Stimulated activated CD8-positive, alpha-beta memory T cell treated with anti-CD3 and anti-CD28 coated beads, Interleukin-12 subunit alpha, Interleukin-12 subunit beta, amount 100 ng/mL, for 24 hours (primary cell): ENCODE results near the gene SLC41A1.
A peak's percentile ranks its signal among the peaks of the same experiment; 100 is the strongest.

Experiments used
- DNase-seq: peaks from one replicate; pipeline ENCODE4 v3.0.0-alpha.2; 2020; ENCODE audit errors: extremely low read depth

SLC41A1 gene

DNA sequence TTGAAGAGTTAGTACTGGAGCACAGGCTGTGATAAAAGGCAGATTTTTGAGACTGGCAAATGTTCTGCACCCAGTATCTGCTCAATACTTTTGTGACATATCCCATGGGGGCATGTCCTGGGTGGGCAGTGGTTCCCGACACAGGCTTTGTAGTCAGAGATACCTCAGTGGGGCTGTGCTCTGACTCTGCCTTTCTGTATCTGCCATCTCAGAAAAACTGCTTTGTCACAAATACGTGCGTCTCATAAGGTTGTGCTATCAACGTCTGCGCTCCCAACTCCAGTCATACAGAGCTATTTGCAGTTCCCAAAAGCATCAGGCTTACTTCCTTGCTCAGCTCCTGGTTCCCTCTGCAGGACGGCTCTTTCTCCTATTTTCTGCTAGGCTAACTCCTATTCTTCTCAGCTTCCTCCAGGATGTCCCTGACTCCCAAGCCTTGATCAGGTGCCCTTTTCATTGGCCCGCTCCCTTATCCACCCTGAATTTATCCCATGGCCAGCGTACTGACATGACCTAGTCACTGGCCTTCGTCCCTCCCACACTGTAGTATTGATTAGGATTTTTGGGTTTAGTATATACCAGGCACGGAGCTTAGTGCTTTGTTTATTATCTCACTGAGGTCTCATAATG is 25.6 kb downstream of the SLC41A1 start:
- no peak for DNase-seq

- DNase-seq: no peak
Observed at GRCh38 chr1:205786601-205787000, 26.4 kb downstream of the SLC41A1 start.

GRCh38 chr1:205785446-205785845 is 27.6 kb downstream of the SLC41A1 start:
- DNase-seq: no peak

GRCh38 chr1:205783904-205784303 is 29.1 kb downstream of the SLC41A1 start:
- DNase-seq: no peak

- DNase-seq: no peak
Observed at GRCh38 chr1:205783433-205783795, 29.6 kb downstream of the SLC41A1 start.

- no peak for DNase-seq
Observed at GRCh38 chr1:205782627-205783432, 30.2 kb downstream of the SLC41A1 start.

GRCh38 chr1:205780335-205780734 is 32.7 kb downstream of the SLC41A1 start:
- no peak for DNase-seq

DNA sequence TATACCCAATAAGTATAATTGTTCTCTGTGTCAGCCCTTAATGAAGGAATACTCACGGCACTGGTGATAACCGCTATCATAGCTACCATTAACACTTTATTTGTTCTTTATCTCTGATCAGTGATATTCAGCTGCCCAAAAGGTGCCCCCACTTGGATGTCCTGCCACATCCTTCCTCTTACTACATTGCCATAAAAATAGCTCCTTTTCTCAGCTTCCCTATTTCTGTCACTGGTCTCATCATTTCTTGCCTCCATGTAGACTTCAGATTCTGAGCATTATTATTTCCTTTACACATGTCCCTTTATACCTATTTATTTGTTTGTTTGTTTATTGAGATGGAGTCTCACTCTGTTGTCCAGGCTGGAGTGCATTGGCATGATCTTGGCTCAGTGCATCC is 35.0 kb downstream of the SLC41A1 start:
- DNase-seq: no peak

DNA sequence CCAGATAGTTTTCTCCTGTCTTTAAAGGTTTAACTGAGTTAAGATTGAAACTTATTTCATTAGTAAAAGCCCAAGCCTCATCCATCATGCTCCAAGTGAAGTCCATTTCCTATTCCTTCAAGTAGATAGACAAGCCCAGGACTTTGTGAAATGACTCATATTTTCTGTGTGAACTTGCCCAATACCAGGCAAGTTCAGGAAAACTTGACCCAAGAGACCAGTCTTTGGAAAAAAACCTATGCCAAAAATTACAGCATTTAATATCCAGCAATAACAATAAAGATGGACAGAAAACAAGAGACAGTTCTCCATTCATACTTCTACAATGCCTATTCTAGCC is 37.3 kb downstream of the SLC41A1 start:
- DNase-seq: no peak

DNA sequence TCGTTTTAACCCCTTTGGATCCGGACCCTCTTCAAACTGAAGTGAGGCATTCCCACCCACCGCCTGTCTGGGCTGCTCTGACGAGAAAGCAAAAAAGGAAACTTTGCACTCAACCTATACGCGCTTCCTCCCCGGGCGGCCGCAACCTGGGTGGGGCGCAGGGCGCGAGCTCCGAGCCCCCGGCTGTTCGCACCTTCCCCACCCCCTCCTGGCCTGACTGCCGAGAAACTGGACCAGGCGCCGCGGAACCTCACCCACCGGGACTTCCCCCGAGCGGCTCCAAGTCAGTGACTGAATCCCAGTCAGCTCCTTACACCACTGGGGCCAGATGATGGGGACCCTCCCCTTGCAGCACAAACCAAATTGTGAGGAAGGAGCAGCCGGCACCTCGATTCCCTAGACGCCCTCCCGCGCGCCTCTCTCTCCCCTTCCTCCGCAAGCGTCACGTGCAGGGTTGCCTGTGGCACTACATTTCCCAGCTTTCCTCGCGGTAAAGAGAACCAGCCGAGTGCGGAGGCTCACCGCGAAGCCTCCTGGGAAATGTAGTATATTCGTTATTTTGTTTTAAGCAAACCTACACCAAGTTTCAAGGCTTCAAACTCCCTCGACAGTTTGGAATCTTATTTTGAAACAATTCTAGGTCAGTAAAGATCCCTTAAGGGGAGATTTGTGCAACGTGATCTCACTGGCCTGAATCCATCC is 37.8 kb downstream of the SLC41A1 start, which contains the start of gene RAB29:
RAB29 (minus strand) TSS at position 468 of the 702 bp plus-strand sequence. CDS start 526 bp downstream, outside the sequence.
- peak; percentile 53 for DNase-seq

GRCh38 chr1:205774198-205775014 is 38.6 kb downstream of the SLC41A1 start:
- DNase-seq: no peak

- DNase-seq: no peak
Observed at GRCh38 chr1:205772607-205773032, 40.4 kb downstream of the SLC41A1 start.

DNA sequence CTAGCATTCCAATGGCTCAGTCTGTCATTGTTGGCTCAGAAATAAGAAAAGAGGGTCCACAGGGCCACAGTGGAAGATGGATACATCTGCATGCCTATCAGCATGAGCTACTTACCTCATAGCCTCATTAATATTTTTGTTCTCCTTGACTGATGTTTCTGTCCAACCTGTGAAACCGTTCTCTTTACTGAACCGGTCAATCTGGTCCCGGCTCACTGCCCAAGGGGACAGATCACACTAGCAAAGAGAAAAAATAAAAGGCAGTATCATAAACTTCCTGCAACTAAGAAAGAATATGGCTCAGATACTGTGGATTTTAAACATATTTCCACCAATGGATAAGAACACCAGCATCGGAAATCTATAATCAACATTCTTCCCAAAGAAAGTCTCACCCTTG is 42.4 kb downstream of the SLC41A1 start:
- no peak for DNase-seq

DNA sequence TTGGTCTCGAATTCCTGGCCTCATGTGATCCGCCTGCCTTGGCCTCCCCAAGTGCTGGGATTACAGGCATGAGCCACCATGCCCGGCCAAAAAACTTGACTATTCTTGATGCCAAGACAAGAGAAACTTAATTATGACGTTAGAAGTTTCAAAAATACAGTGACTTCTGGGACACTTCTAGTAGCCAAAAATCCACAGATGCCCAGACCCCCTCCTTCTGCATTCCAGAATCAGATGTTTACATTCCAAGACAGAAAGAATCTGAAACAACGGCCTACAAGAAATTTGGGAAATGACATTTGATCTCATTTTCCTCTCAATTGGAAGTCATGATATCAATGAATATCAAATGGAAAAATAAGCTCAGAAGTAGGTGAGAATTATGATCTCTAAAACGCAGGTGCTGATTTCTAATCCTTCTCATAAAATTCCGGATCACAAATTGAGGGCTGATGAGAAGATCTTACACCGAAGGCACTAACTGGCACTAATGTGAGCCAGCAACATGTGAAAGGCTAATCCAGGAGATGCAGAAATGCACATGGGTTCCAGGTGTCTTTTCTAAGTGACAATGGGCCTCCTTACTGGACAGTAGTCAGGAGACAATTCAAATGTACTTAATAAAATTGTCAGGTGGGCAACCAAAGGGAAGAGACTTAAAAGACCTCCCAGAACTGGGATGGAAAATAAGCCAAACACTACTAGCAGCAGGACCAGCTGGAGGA is 43.2 kb downstream of the SLC41A1 start:
- DNase-seq: no peak

GRCh38 chr1:205767248-205767647 is 45.8 kb downstream of the SLC41A1 start:
- no peak for DNase-seq

DNA sequence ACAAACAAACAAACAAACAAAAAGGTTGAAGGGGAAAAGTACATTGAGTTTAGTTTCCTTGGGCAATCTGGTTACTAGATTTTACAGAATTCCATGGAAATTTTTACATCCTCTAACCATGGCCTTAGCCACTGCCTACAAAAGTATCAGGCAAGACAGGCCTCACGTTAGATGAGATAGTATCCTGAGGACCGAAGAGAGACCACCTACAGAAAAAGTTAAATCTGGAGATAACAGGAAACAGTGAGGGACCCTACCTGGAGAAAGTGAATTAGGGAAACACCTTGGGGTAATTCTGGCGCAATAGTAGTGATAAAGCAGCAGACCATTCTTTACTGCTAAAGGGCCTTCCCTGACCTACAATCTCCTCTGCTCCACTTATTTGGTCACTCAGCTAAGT is 46.4 kb downstream of the SLC41A1 start:
- no peak for DNase-seq

- DNase-seq: no peak
Observed at GRCh38 chr1:205766038-205766437, 47.0 kb downstream of the SLC41A1 start.

GRCh38 chr1:205764578-205764977 is 48.4 kb downstream of the SLC41A1 start:
- DNase-seq: no peak

- no peak for DNase-seq
Observed at GRCh38 chr1:205763980-205764379, 49.0 kb downstream of the SLC41A1 start.

- no peak for DNase-seq
Observed at GRCh38 chr1:205760606-205761005, 52.4 kb downstream of the SLC41A1 start.

- DNase-seq: no peak
Observed at GRCh38 chr1:205756552-205756951, 56.4 kb downstream of the SLC41A1 start.
